ENCODE data around the gene TRPC6.

DNA sequence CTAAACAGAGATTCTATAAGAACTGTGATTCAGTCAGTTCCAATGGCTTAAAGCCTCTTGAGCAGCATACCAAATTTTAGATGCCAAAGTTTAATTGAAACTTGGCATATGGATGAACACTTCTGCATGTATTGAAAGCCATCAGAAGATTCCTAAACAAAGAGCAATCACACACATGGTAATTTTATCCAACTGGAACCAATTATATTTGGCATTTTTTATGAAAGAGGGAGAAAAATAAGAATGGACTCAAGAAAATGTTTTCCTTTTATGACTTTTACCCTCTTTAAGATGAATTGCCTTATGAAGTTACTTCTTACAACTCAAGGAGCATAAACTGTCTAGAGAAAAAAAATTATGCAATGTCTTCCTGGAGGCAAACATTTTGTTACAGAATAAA is 7.4 kb downstream of the TRPC6 start:
- TF ChIP-seq, protein P1, sequence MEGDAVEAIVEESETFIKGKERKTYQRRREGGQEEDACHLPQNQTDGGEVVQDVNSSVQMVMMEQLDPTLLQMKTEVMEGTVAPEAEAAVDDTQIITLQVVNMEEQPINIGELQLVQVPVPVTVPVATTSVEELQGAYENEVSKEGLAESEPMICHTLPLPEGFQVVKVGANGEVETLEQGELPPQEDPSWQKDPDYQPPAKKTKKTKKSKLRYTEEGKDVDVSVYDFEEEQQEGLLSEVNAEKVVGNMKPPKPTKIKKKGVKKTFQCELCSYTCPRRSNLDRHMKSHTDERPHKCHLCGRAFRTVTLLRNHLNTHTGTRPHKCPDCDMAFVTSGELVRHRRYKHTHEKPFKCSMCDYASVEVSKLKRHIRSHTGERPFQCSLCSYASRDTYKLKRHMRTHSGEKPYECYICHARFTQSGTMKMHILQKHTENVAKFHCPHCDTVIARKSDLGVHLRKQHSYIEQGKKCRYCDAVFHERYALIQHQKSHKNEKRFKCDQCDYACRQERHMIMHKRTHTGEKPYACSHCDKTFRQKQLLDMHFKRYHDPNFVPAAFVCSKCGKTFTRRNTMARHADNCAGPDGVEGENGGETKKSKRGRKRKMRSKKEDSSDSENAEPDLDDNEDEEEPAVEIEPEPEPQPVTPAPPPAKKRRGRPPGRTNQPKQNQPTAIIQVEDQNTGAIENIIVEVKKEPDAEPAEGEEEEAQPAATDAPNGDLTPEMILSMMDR (conservative IDR thresholded peaks at IDR 0.05; ENCODE audit: low read depth, low read length), result no peak
- TF ChIP-seq EZH2phosphoT487 (IDR thresholded peaks at IDR 0.05; ENCODE audit: borderline replicate concordance, low read length), result no peak

Data from PC-3 (cell line).